ENCODE measurements around the gene PTPRN2. TPM values are rescaled to one million over a fixed set of nuclear protein-coding genes. Genes with fewer than 3 reads are reported as not detected.

PTPRN2 gene
- 1 to 10 TPM; 2.3 TPM for total RNA-seq

GRCh38 chr7:158587162-158588084 lies at the start of gene PTPRN2:
Gene PTPRN2, minus strand, starts transcription at chr7:158587823.

Small RNA genes lying within 50 kb of the gene (microRNA-seq; reads per million reads assigned to microRNA genes)
- not detected for gene MIR153-2 (ENCODE audit: borderline microRNAs expressed, borderline replicate concordance)
- not detected for gene MIR5707 (ENCODE audit: borderline microRNAs expressed, borderline replicate concordance)
- not detected for gene MIR595 (ENCODE audit: borderline microRNAs expressed, borderline replicate concordance)

Other genes starting within 250 kb of the PTPRN2 start
- gene NCAPG2, start 117.0 kb upstream of the PTPRN2 start, total RNA-seq = 100 to 1,000 TPM; 113 to 116 TPM
- 100 to 1,000 TPM; 118 to 121 TPM for gene ESYT2, start 241.7 kb upstream of the PTPRN2 start, total RNA-seq